HCT116 (cell line): ENCODE results near the gene IFNA8. TPM values are rescaled to one million over a fixed set of nuclear protein-coding genes. Genes with fewer than 3 reads are reported as not detected.

Source experiments
- ATAC-seq: fragments of 200-7000 bp; cut with Tn5 transposase; 2 replicates; pipeline ENCODE4 v1.9.1; 2020; ENCODE audit warnings: mild to moderate bottlenecking, moderate library complexity
- BruUV-seq: library from RNA; stranded (reverse); fragments of 400-500 nt; replicated peaks from 2 replicates; lab custom pipeline; 2021; lab: Mats Ljungman, UMichigan
- CTCF ChIA-PET: fragments of 300-600 bp; sonication (Branson Sonifier 250); formaldehyde crosslinking; loops from one replicate; lab custom pipeline; 2021; ENCODE audit warnings: antibody characterized with exemption; lab: Charles Lee
- POLR2A ChIA-PET: fragments of 300-600, 350-600 bp; sonication (Branson Sonifier 250); formaldehyde crosslinking; loops from one replicate; lab custom pipeline; 2021; ENCODE audit warnings: antibody characterized with exemption; lab: Charles Lee
- RAD21 ChIA-PET, 2 experiments: fragments of 300-600 bp; sonication (Branson Sonifier 250); formaldehyde crosslinking; loops; one replicate each; lab custom pipeline; 2023; ENCODE audit warnings: low total read pairs in 2 of 2; ENCODE audit not compliant: uncharacterized antibody in 2 of 2, unreplicated experiment in 2 of 2, low non-redundant PET in 1 of 2; lab: Charles Lee
- DNase-seq: peaks from one replicate; pipeline ENCODE4 v3.0.0-alpha.2; 2010; ENCODE audit warnings: low read depth, low spot score
- H2AFZ ChIP-seq: fragments of 200-600 bp; shearing (Covaris generic), sonication (generic); 2 replicates; pipeline ENCODE4 v1.6.1; 2017; ENCODE audit warnings: low read depth, mixed run types, mixed read lengths, antibody characterized with exemption, low read length; ENCODE audit not compliant: poor library complexity, severe bottlenecking
- H3K27ac ChIP-seq: 2 replicates; pipeline ENCODE4 v1.5.1; 2012; ENCODE audit warnings: low read depth, low read length
- H3K27me3 ChIP-seq: fragments of 200-600 bp; sonication (generic); 2 replicates; pipeline ENCODE4 v1.6.1; 2016; ENCODE audit warnings: mixed run types, low read length, mixed read lengths; ENCODE audit not compliant: insufficient read depth
- H3K36me3 ChIP-seq, 2 experiments: fragments of 200-500 bp in 1 of 2; fragments of 200-600 bp in 1 of 2; sonication (Bioruptor generic) in 1 of 2; sonication (generic) in 1 of 2; 2 replicates each; pipeline versions ENCODE4 v1.5.1 to v1.6.1; 2014 to 2016; ENCODE audit warnings: low read length in 2 of 2, inconsistent platforms in 1 of 2, mixed read lengths in 1 of 2, mixed run types in 1 of 2; ENCODE audit not compliant: insufficient read depth in 2 of 2, control insufficient read depth in 1 of 2
- H3K4me1 ChIP-seq, 2 experiments: fragments of 200-600 bp in 1 of 2; sonication (generic) in 1 of 2; 2 replicates each; pipeline versions ENCODE4 v1.5.1 to v1.6.1; 2012 to 2017; ENCODE audit warnings: low read length in 2 of 2, inconsistent platforms in 1 of 2, mild to moderate bottlenecking in 1 of 2, mixed read lengths in 1 of 2, mixed run types in 1 of 2, moderate library complexity in 1 of 2; ENCODE audit not compliant: insufficient read depth in 2 of 2, control insufficient read depth in 1 of 2
- H3K4me2 ChIP-seq: fragments of 200-600 bp; sonication (generic); 2 replicates; pipeline ENCODE4 v1.6.1; 2017; ENCODE audit warnings: mixed run types, low read length, mixed read lengths
- H3K4me3 ChIP-seq, 2 experiments: fragments of 200-600 bp in 1 of 2; sonication (generic) in 1 of 2; replicated peaks in 1 of 2; 2 replicates each; pipeline ENCODE4 v1.5.1; 2011 to 2016; ENCODE audit warnings: low read length in 2 of 2, control low read depth in 1 of 2, low read depth in 1 of 2, mild to moderate bottlenecking in 1 of 2, mixed read lengths in 1 of 2, mixed run types in 1 of 2
- H3K79me2 ChIP-seq: fragments of 200-600 bp; sonication (generic); 2 replicates; pipeline ENCODE4 v1.6.1; 2017; ENCODE audit warnings: mild to moderate bottlenecking, mixed run types, low read length, moderate library complexity, mixed read lengths; ENCODE audit not compliant: insufficient read depth
- H3K9ac ChIP-seq: fragments of 200-600 bp; sonication (generic); 2 replicates; pipeline ENCODE4 v1.6.1; 2016; ENCODE audit warnings: low read length, mixed read lengths
- H3K9me2 ChIP-seq: fragments of 200-600 bp; sonication (generic), shearing (Covaris generic); 2 replicates; pipeline ENCODE4 v1.6.1; 2017; ENCODE audit warnings: mixed run types, mild to moderate bottlenecking, moderate library complexity; ENCODE audit not compliant: insufficient read depth
- H3K9me3 ChIP-seq, 2 experiments: fragments of 200-500 bp in 1 of 2; fragments of 200-600 bp in 1 of 2; sonication (Bioruptor generic) in 1 of 2; sonication (generic) in 1 of 2; 2 replicates each; pipeline ENCODE4 v1.6.1; 2014 to 2017; ENCODE audit warnings: low read length in 2 of 2, mixed read lengths in 2 of 2, inconsistent platforms in 1 of 2, low read depth in 1 of 2, mild to moderate bottlenecking in 1 of 2, mixed run types in 1 of 2, moderate library complexity in 1 of 2; ENCODE audit not compliant: control insufficient read depth in 1 of 2, insufficient read depth in 1 of 2
- H4K20me1 ChIP-seq: fragments of 200-600 bp; sonication (generic), shearing (Covaris generic); 2 replicates; pipeline ENCODE4 v1.6.1; 2017; ENCODE audit warnings: mixed run types, mild to moderate bottlenecking, moderate library complexity; ENCODE audit not compliant: insufficient read depth
- ATF3 ChIP-seq: IDR thresholded peaks from 2 replicates; pipeline ENCODE4 v1.6.1; 2012
- CTCF ChIP-seq, 3 experiments: fragments of 200-600 bp in 1 of 3; sonication (generic) in 1 of 3; IDR thresholded peaks in 2 of 3; conservative IDR thresholded peaks in 1 of 3; 2 replicates each; pipeline ENCODE4 v1.5.1; 2012 to 2017; ENCODE audit warnings: low read depth in 2 of 3, low read length in 2 of 3, antibody characterized with exemption in 1 of 3, borderline replicate concordance in 1 of 3, control low read depth in 1 of 3, mild to moderate bottlenecking in 1 of 3, mixed read lengths in 1 of 3, mixed run types in 1 of 3, moderate library complexity in 1 of 3; ENCODE audit not compliant: insufficient read depth in 1 of 3
- EGR1 ChIP-seq: IDR thresholded peaks from 2 replicates; pipeline ENCODE4 v1.6.1; 2012; ENCODE audit warnings: low read depth
- EZH2 ChIP-seq: fragments of 200-600 bp; sonication (generic); IDR thresholded peaks from 2 replicates; pipeline ENCODE4 v1.6.1; 2017; ENCODE audit warnings: antibody characterized with exemption, mixed run types
- EZH2phosphoT487 ChIP-seq: fragments of 200-600 bp; IDR thresholded peaks from 2 replicates; pipeline ENCODE4 v1.6.1; 2018; ENCODE audit warnings: antibody characterized with exemption, borderline replicate concordance
- JUND ChIP-seq: IDR thresholded peaks from 2 replicates; pipeline ENCODE4 v1.6.1; 2012
- MAX ChIP-seq: IDR thresholded peaks from 2 replicates; pipeline ENCODE4 v1.6.1; 2012
- POLR2A ChIP-seq: IDR thresholded peaks from 2 replicates; pipeline ENCODE4 v1.7.0; 2011; ENCODE audit warnings: borderline replicate concordance; ENCODE audit not compliant: insufficient read depth, insufficient read length; ENCODE audit errors: extremely low read depth
- REST ChIP-seq: IDR thresholded peaks from 2 replicates; pipeline ENCODE4 v1.6.1; 2012; ENCODE audit warnings: low read depth
- SIN3A ChIP-seq: IDR thresholded peaks from 2 replicates; pipeline ENCODE4 v1.6.1; 2012; ENCODE audit warnings: low read depth
- SP1 ChIP-seq: IDR thresholded peaks from 2 replicates; pipeline ENCODE4 v1.6.1; 2012; ENCODE audit warnings: low read depth
- SRF ChIP-seq: IDR thresholded peaks from 2 replicates; pipeline ENCODE4 v1.6.1; 2012; ENCODE audit warnings: low read depth
- TCF7L2 ChIP-seq: IDR thresholded peaks from 2 replicates; pipeline ENCODE4 v1.7.0; 2011; ENCODE audit warnings: borderline replicate concordance, inconsistent platforms; ENCODE audit not compliant: insufficient read depth, insufficient read length; ENCODE audit errors: extremely low read depth
- YY1 ChIP-seq: IDR thresholded peaks from 2 replicates; pipeline ENCODE4 v1.6.1; 2011; ENCODE audit warnings: low read length, low read depth, moderate library complexity, mild to moderate bottlenecking; ENCODE audit not compliant: insufficient replicate concordance; ENCODE audit errors: extremely low read depth
- ZFX ChIP-seq: fragments of 450-650 bp; IDR thresholded peaks from 2 replicates; pipeline ENCODE4 v1.6.1; 2017
- ZNF274 ChIP-seq: fragments of 200-500 bp; sonication (Bioruptor generic); IDR thresholded peaks from 2 replicates; pipeline ENCODE4 v1.6.1; 2014; ENCODE audit warnings: mild to moderate bottlenecking, low read depth, low read length, inconsistent platforms
- intact Hi-C: fragments of 100-400 bp; cut with micrococcal nuclease; formaldehyde crosslinking; loops from 2 replicates; pipeline ENCODE4 v1.10.0; 2022
- total RNA-seq: library from RNA; stranded (reverse); gene quantifications from one replicate; pipeline ENCODE4 v1.2.1, GENCODE V29; 2021; ENCODE audit not compliant: unreplicated experiment

Gene IFNA8
- total RNA-seq, 1 experiment from 2014 or later: not detected

GRCh38 chr9:21452681-21453080, 43.8 kb downstream of the IFNA8 start:
- Histone ChIP-seq H3K27me3 (no peaks in the 10 kb centered on the region), H3K36me3 (no peaks in the 10 kb centered on the region), H3K4me3 (no peak overlapping the region), H2AFZ (no peak overlapping the region), H3K9me3 (no peaks in the 10 kb centered on the region), H3K4me2 (no peak overlapping the region), H3K79me2 (no peaks in the 10 kb centered on the region), H4K20me1 (no peaks in the 10 kb centered on the region), H3K9ac (no peak overlapping the region), H3K4me1 (no peaks in the 10 kb centered on the region), H3K9me2 (no peaks in the 10 kb centered on the region), H3K27ac (no peak overlapping the region)
- BruUV-seq: no TSS peak
- CTCF ChIA-PET: interaction anchor here (1.3 to 1.9 kb wide), 4 partner anchors 13 to 200 kb away, joined by 4 to 10 read pairs (median 6); no protein-coding TSS in a partner anchor
- RAD21 ChIA-PET: no interaction called here
- TF ChIP-seq TCF7L2 (no peak), EZH2phosphoT487 (no peak)
- ATAC-seq (no peak), DNase-seq (no peak)
- intact Hi-C loops: no loop called here
- POLR2A ChIA-PET: no interaction called here

- no peaks in the 10 kb centered on the region for H3K4me1 ChIP-seq
- ATAC-seq: no peak
- DNase-seq: no peak
- H3K9me2 ChIP-seq: no peaks in the 10 kb centered on the region
- H3K4me2 ChIP-seq: no peak overlapping the region
- no TSS peak for BruUV-seq
- no peaks in the 10 kb centered on the region for H3K27me3 ChIP-seq
- no peaks in the 10 kb centered on the region for H3K79me2 ChIP-seq
- POLR2A ChIA-PET: interaction anchor here (1.5 kb wide), 1 partner anchor 128 kb away, joined by 4 read pairs; no protein-coding TSS in a partner anchor
- H3K9me3 ChIP-seq: no peaks in the 10 kb centered on the region
- H3K36me3 ChIP-seq: no peaks in the 10 kb centered on the region
- no peak overlapping the region for H2AFZ ChIP-seq
- RAD21 ChIA-PET: no interaction called here
- CTCF ChIA-PET: interaction anchor here (0.7 to 3.6 kb wide), 8 partner anchors 12 to 203 kb away, joined by 3 to 46 read pairs (median 8); no protein-coding TSS in a partner anchor
- no peak overlapping the region for H3K27ac ChIP-seq
- H3K4me3 ChIP-seq: no peak overlapping the region
- intact Hi-C loops: loop anchor here (2.0 kb wide), 1 partner anchor 127 kb away; no protein-coding TSS in a partner anchor
- H4K20me1 ChIP-seq: no peaks in the 10 kb centered on the region
- no peak overlapping the region for H3K9ac ChIP-seq
- no peak for TF ChIP-seq ZFX
- TF ChIP-seq JUND: no peak
- TF ChIP-seq SIN3A: no peak
- TF ChIP-seq MAX: no peak
- no peak for TF ChIP-seq EZH2phosphoT487
- no peak for TF ChIP-seq POLR2A
- TF ChIP-seq REST: no peak
- no peak for TF ChIP-seq YY1
- no peak for TF ChIP-seq EGR1
- TF ChIP-seq EZH2: no peak
- TF ChIP-seq SRF: no peak
- no peak for TF ChIP-seq ATF3
- no peak for TF ChIP-seq CTCF (IDR thresholded peaks at IDR 0.05 in 2 of 3, conservative IDR thresholded peaks at IDR 0.05 in 1 of 3; ENCODE audit: borderline replicate concordance in 1 of 3, insufficient read depth in 1 of 3, low read depth in 2 of 3, low read length in 2 of 3)
- TF ChIP-seq SP1: no peak
- TF ChIP-seq ZNF274: no peak
These were observed 45.2 kb downstream of the IFNA8 start for GRCh38 chr9:21454149-21454548.
